OCI-LY1 (cell line): ENCODE data around the gene SCLT1.

Experiments used
- H2AFZ ChIP-seq: fragments of 200-600 bp; sonication (generic), shearing (Covaris generic); 2 replicates; pipeline ENCODE4 v1.6.0; 2014; ENCODE audit warnings: antibody characterized with exemption, mild to moderate bottlenecking, low read length
- H3F3A ChIP-seq: fragments of 200-600 bp; sonication (generic), shearing (Covaris generic); 2 replicates; pipeline ENCODE4 v1.6.0; 2014; ENCODE audit warnings: mild to moderate bottlenecking, antibody characterized with exemption, low read length, moderate library complexity; ENCODE audit not compliant: insufficient read depth
- H3K27ac ChIP-seq: fragments of 200-600 bp; sonication (generic); 2 replicates; pipeline ENCODE4 v1.5.1; 2014; ENCODE audit warnings: low read length, mixed run types, mild to moderate bottlenecking, low read depth; ENCODE audit not compliant: poor library complexity, severe bottlenecking
- H3K27me3 ChIP-seq: fragments of 200-600 bp; sonication (generic); 2 replicates; pipeline ENCODE4 v1.6.0; 2014; ENCODE audit warnings: antibody characterized with exemption, mild to moderate bottlenecking, low read length, moderate library complexity; ENCODE audit not compliant: insufficient read depth
- H3K36me3 ChIP-seq: fragments of 200-600 bp; sonication (generic); 2 replicates; pipeline ENCODE4 v1.6.1; 2014; ENCODE audit warnings: mild to moderate bottlenecking, antibody characterized with exemption, low read length, moderate library complexity, mixed read lengths; ENCODE audit not compliant: insufficient read depth
- H3K4me1 ChIP-seq: fragments of 200-600 bp; sonication (generic); 2 replicates; pipeline ENCODE4 v1.5.1; 2014; ENCODE audit warnings: mild to moderate bottlenecking, low read length, moderate library complexity; ENCODE audit not compliant: insufficient read depth, severe bottlenecking
- H3K4me2 ChIP-seq: fragments of 200-600 bp; sonication (generic), shearing (Covaris generic); 2 replicates; pipeline ENCODE4 v1.6.1; 2014; ENCODE audit warnings: low read length
- H3K4me3 ChIP-seq: fragments of 200-600 bp; sonication (generic); 2 replicates; pipeline ENCODE4 v1.5.1; 2014; ENCODE audit warnings: low read length, low read depth, mild to moderate bottlenecking, mixed read lengths; ENCODE audit not compliant: poor library complexity, severe bottlenecking
- H3K79me2 ChIP-seq: fragments of 200-600 bp; shearing (Covaris generic); 2 replicates; pipeline ENCODE4 v1.6.1; 2016; ENCODE audit warnings: mixed run types, low read length, mixed read lengths; ENCODE audit not compliant: insufficient read depth
- H3K9ac ChIP-seq: fragments of 200-600 bp; sonication (generic), shearing (Covaris generic); 2 replicates; pipeline ENCODE4 v1.6.1; 2014; ENCODE audit warnings: mild to moderate bottlenecking, low read length, mixed read lengths
- H3K9me2 ChIP-seq: fragments of 200-600 bp; sonication (generic), shearing (Covaris generic); 2 replicates; pipeline ENCODE4 v1.6.1; 2014; ENCODE audit warnings: low read depth, mild to moderate bottlenecking, low read length, mixed read lengths
- H3K9me3 ChIP-seq: fragments of 200-600 bp; shearing (Covaris generic); 2 replicates; pipeline ENCODE4 v1.6.1; 2014; ENCODE audit warnings: low read length, mixed read lengths
- H4K20me1 ChIP-seq: fragments of 200-600 bp; sonication (generic), shearing (Covaris generic); 2 replicates; pipeline ENCODE4 v1.6.0; 2016; ENCODE audit warnings: mild to moderate bottlenecking, low read length; ENCODE audit not compliant: insufficient read depth
- CTCF ChIP-seq: fragments of 200-600 bp; sonication (generic), shearing (Covaris generic); IDR thresholded peaks from 2 replicates; pipeline ENCODE4 v1.5.1; 2017; ENCODE audit warnings: mild to moderate bottlenecking, antibody characterized with exemption, low read length, moderate library complexity, mixed read lengths
- EZH2 ChIP-seq: fragments of 200-600 bp; sonication (generic), shearing (Covaris generic); IDR thresholded peaks from 2 replicates; pipeline ENCODE4 v1.8.0; 2017; ENCODE audit warnings: borderline replicate concordance, mixed run types, mild to moderate bottlenecking, antibody characterized with exemption, low read length, moderate library complexity, mixed read lengths

SCLT1 gene

GRCh38 chr4:128955751-128956150 is 137.6 kb downstream of the SCLT1 start:
- H3K36me3 ChIP-seq = no peaks in the 10 kb centered on the region; the same call in 1 of the 2 replicates
- peaks cover 9% of the 10 kb centered on the region for H3K4me1 ChIP-seq
- H4K20me1 ChIP-seq = no peaks in the 10 kb centered on the region
- no peak overlapping the region for H3K4me3 ChIP-seq
- no peak overlapping the region for H3K9ac ChIP-seq
- no peak overlapping the region for H3K27ac ChIP-seq
- no peaks in the 10 kb centered on the region for H3K9me2 ChIP-seq
- no peaks in the 10 kb centered on the region for H3F3A ChIP-seq
- no peak overlapping the region for H2AFZ ChIP-seq
- no peak overlapping the region for H3K4me2 ChIP-seq
- H3K27me3 ChIP-seq = no peaks in the 10 kb centered on the region
- no peak for TF ChIP-seq EZH2
- no peak for TF ChIP-seq CTCF
- no peaks in the 10 kb centered on the region for H3K79me2 ChIP-seq
- no peaks in the 10 kb centered on the region for H3K9me3 ChIP-seq

- no peaks in the 10 kb centered on the region for H3K9me3 ChIP-seq
- no peaks in the 10 kb centered on the region; the same call in 1 of the 2 replicates for H3K36me3 ChIP-seq
- H3F3A ChIP-seq = no peaks in the 10 kb centered on the region
- no peaks in the 10 kb centered on the region for H3K27me3 ChIP-seq
- H4K20me1 ChIP-seq = no peaks in the 10 kb centered on the region
- H2AFZ ChIP-seq = no peak overlapping the region
- no peaks in the 10 kb centered on the region for H3K9me2 ChIP-seq
- no peak overlapping the region for H3K4me3 ChIP-seq
- no peaks in the 10 kb centered on the region for H3K79me2 ChIP-seq
- peaks cover 9% of the 10 kb centered on the region for H3K4me1 ChIP-seq
- no peak overlapping the region for H3K4me2 ChIP-seq
- no peak overlapping the region for H3K27ac ChIP-seq
- no peak for TF ChIP-seq EZH2
- H3K9ac ChIP-seq = no peak overlapping the region
These were observed 138.4 kb downstream of the SCLT1 start for GRCh38 chr4:128954941-128955340.

GRCh38 chr4:128951316-128951715 is 142.0 kb downstream of the SCLT1 start:
- Histone ChIP-seq H3K4me3 (no peak overlapping the region), H3K9me3 (no peaks in the 10 kb centered on the region), H3K27me3 (no peaks in the 10 kb centered on the region), H4K20me1 (no peaks in the 10 kb centered on the region), H3F3A (no peaks in the 10 kb centered on the region), H3K36me3 (no peaks in the 10 kb centered on the region), H2AFZ (no peak overlapping the region), H3K79me2 (no peaks in the 10 kb centered on the region), H3K9me2 (no peaks in the 10 kb centered on the region), H3K4me2 (no peak overlapping the region), H3K9ac (no peak overlapping the region), H3K4me1 (no peaks in the 10 kb centered on the region), H3K27ac (no peak overlapping the region)
- TF ChIP-seq EZH2 (no peak), CTCF (no peak)

GRCh38 chr4:128950796-128951195 is 142.5 kb downstream of the SCLT1 start:
- TF ChIP-seq CTCF (no peak), EZH2 (no peak)
- H3K79me2 ChIP-seq = no peaks in the 10 kb centered on the region

More at GRCh38 chr4:128950796-128951195, 142.5 kb downstream of the SCLT1 start:
- H3K4me2 ChIP-seq = no peak overlapping the region
- no peaks in the 10 kb centered on the region for H3K4me1 ChIP-seq
- no peak overlapping the region for H2AFZ ChIP-seq
- no peak overlapping the region for H3K4me3 ChIP-seq
- no peaks in the 10 kb centered on the region for H3K36me3 ChIP-seq
- no peak overlapping the region for H3K27ac ChIP-seq
- no peaks in the 10 kb centered on the region for H3K9me2 ChIP-seq
- H3K27me3 ChIP-seq = no peaks in the 10 kb centered on the region
- no peak overlapping the region for H3K9ac ChIP-seq
- H4K20me1 ChIP-seq = no peaks in the 10 kb centered on the region
- H3K9me3 ChIP-seq = no peaks in the 10 kb centered on the region
- H3F3A ChIP-seq = no peaks in the 10 kb centered on the region
